ENCODE measurements around the gene ATP6V1A.

ATP6V1A gene

DNA sequence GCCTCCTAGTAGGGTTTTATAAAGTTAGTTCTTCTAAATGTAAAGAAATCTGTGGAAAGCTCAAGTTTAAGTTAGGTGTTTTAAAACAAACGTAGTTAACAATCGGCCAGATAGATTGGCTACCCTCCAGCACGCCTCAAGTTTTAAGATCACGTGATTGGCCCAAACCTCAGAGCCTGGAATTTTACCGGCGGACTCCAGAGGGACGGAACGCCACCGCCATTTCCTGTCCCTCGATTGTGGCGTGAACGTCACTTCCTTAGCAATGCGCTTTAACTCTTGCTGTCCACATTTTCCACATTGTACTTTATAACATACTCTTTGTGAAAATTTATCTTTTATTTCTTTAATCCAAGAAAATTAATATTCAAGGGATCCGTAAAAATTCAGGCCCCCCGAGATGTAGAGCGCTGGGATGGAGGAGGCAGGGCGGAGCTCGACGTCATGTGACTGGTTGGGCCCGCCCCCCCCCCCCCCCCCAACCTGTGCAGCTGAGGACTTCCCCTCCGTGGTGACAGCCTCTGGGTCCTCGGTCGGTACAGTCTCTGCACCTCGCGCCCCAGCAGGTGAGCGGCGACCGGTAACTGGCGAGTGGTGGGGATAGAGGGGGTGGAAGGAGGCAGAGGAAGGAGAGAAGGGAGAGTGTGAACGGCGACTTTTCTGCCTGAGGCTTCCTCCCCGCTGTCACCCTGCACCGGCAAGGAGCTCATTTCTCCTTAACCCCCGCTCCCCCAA is at the start of gene ATP6V1A:
Gene ATP6V1A (plus strand): TSS at position 488 of the 735 bp plus-strand sequence. CDS start 31,719 bp downstream, outside the sequence.
- DNase-seq = peak; percentile 77 to 81

DNA sequence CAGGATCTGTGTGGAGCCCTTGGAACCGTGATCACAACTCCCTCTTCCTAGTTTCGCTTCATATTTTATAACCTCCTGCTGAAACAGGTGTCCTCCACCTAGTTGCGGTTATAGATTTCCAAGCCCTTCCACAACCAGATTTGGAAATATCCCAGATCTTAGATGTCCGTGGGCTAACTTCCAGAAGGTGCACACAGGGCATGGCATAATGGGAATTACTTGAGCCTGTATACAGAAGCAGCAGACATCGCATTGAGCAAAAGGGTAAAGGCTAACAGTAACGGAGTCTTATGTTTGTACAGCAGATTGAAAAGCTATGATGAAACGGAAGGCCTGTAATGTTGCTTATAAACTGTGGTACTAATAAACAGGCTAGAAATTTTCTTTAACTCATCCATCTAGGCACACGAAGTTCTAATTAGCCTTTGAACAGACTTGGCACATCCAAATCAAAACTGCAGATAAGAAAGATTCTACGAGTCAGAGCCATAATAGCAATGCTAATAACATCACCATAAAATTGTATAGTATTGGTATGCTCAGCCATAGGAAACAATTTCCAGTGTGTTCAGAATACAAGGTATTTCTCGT is 49.2 kb upstream of the ATP6V1A start:
- DNase-seq = no peak

DNA sequence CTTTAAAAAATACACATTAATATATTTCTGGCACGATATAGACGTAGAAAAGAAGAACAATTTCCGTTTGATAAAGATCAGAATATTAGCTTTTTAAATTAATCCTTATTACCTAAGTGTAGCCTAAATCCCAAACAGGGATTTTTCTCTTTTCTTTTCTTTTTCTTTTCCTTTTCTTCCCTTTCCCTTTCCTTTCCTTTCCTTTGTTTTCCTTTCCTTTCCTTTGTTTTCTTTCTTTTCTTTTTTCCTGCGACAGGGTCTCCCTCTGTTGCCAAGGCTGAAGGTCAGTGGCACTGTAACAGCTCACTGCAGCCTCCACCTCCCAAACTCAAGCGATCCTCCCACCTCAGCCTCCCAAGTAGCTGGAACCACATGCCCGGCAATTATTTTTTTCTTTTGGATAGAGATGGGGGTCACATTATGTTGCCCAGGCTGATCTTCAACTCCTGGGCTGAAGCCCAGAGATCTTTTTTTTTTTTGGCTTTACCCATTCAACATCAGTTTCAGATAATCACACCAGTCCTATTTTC is 48.6 kb upstream of the ATP6V1A start:
- no peak for DNase-seq

DNA sequence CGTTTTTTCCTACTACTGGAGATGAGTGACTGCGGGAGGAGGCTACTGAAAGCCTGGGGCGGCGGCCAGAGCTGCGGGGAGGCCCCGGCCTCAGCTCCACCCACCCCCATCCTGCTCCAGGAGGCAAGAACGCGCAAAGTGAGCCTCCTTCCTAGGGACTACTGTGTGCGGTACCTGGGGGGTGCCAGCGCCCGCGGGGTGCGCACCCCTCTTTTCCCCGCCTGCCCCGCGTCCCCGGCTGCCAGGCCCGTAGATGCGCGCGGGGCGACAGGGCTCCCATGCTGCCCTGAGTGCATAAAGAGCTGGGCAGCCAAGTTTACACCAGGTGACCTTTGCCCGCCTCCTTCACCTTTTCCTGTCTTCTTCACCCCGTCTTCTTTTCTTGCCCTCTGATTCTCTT is 47.9 kb upstream of the ATP6V1A start:
- DNase-seq = no peak

DNA sequence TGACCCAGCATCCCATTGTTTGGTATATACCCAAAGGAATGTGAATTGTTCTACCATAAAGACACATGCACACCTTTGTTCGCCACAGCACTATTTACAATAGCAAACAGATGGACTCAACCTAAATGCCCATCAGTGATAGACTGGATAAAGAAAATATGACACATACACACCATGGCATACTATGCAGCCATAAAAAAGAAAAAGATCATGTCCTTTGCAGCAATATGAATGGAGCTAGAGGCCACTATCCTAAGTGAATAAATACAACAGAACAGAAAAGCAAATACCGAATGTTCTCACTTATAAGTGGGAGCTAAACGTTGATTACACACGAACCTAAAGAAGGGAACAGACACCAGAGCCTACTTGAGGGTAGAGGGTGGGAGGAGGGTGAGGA is 39.0 kb upstream of the ATP6V1A start:
- no peak for DNase-seq

DNA sequence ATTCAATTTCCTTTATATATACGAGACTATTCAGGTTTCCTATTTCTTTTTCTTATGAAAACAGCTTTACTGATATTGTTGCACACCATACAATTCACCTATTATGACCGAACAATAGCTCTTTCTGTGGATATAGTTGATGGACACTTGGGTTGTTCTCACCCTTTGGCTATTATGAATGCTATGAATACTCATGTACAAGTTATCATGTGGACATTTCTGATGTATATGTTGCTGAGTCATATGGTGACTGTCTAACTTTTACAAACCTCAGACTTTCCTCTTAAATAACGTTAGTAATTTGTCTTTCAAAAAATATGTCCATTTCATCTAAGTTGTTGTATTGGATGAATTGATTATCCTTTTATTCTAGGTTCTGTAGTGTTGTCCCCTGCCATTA is 34.7 kb upstream of the ATP6V1A start:
- DNase-seq = no peak

DNA sequence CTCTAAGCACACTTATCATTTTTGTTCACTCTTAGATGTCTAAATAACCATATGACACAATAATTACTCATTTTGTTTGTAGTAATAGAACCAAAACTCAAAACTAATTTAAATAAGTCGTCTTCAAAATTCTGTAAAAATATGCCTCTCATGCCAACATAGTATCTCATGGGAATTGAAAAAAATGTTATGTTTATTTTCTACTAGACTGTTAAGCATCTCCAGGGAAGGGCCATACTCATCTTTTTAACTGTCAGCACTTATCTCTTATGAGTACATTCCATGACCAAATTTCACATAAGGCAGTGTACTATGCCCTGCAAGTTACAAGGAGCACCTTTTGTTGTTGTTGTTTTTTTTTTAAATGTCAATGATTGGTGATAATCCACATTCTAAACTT is 32.1 kb upstream of the ATP6V1A start:
- no peak for DNase-seq

DNA sequence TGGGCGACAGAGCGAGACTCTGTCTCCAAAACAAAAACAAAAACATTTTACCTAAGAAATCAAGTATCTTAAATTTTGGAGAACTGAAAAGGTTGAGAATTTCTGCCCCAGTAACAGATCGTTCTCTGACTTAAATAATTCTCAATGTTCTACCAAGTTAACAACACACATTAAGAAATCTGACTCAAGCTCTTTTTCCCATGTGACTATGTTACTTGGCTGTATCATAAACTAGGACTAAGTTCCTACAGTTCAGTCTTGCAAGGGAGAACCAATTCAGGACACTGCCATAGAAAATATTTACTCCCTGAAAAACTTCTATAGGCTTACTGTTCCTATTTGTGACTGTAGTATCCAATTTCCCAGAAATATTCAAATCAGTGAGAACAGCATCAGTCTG is 29.5 kb upstream of the ATP6V1A start:
- DNase-seq = no peak

DNA sequence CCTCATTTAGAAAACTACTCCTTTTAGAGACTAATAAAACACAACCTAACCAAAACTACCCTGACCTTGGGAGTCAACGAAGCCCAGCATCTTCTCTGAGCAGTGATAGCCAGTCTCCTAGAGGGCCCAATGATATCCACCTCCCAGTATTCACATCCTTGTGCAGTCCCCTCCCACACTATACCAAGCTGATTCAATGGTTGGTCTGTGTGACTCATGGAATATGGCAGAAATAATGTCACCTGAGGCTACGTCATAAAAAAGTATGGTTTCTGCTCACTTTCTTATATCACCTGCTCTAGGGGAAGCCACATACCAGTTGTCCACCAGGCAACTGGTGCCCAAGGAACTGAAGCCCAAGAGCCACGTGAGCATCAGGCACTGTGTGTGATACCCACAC is 29.0 kb upstream of the ATP6V1A start:
- no peak for DNase-seq

DNA sequence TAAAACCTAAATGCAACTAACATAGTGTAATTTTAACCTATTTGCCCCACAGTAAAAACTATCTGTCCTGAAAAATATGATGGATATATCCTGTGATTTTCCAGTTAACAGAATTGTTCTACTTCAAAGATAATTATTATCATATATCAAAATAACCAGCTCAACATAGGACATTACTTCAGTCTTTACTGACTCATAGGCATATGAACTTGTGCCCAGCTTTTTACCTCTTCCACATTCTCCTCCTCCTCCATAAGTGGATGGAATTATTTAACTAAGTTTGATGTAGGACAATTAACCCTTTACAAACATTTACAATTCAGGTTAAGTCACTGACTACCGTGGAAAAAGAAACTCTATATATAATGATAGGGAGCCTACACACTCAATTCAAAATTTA is 27.5 kb upstream of the ATP6V1A start:
- no peak for DNase-seq

DNA sequence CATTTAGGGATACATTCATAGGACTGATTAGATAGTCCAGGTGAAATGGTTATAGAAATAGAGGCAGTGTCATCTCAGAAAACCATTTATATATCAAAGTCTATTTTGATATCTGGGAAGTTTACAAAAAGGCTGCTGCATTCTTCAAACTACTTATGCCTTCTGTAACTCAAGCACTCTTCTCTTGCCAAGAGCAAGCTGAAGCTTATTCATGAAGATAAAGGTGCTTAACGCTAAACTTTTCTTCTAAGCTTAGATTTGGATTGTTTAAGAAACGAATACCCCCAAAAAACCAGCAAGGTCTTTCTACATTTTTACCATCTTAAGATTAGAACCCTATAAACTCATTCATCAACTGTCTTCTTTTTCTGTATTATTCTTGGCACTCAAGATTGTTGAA is 27.1 kb upstream of the ATP6V1A start:
- no peak for DNase-seq

DNA sequence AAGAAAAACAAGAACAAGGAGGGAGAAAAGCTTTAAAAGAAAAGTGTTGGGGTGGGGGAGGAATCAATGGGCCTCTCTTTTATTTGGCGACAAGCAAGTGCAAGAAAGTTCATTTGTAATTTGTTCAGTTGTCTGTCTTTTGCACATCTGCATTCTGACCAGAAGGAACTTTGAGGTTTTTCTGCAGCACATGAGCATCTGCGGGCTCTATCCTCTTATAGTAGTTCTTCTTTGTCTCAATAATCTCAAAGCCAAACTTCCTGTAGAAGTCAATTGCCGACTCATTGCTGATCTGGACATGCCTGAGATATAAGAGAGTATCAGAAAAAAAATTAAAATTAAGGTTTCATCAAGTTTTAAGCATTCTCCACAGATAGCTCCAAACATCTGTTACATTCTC is 25.2 kb upstream of the ATP6V1A start:
- DNase-seq = no peak

DNA sequence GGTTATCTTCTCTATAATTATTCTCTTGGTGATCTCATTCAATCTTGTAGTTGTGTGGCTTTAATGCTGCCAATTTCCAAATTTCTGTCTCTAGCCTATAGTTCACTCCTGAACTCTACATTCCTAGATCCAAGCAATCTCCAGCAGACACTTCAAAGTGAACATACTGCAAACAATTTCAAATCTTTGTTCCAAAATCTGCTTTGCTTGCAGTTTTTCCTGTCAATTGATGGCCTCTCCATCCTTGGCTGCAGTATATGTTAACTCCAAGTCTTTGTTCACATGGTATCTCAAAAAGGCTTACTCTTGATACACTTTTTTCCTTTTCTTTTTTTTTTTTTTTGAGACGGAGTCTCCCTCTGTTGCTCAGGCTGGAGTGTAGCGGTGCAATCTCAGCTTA is 18.2 kb upstream of the ATP6V1A start:
- DNase-seq = no peak

DNA sequence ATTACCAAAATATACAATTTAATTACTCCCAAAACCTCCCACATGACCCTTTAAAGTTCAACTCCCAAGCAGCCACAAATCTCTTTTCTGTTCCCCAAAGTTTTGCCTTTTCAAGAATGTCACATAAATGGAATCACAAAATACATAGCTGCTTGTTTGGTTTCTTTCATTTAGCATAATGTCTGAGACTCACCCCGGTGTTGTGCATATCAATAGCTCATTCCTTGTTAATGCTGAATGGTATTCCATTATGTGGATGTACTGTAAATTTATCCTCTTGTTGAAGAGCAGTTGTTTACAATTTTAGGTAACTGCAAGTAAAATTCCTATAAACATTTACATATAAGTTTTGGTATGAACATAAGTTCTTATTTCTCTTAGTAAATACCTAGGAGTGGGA is 16.3 kb upstream of the ATP6V1A start:
- DNase-seq = no peak

DNA sequence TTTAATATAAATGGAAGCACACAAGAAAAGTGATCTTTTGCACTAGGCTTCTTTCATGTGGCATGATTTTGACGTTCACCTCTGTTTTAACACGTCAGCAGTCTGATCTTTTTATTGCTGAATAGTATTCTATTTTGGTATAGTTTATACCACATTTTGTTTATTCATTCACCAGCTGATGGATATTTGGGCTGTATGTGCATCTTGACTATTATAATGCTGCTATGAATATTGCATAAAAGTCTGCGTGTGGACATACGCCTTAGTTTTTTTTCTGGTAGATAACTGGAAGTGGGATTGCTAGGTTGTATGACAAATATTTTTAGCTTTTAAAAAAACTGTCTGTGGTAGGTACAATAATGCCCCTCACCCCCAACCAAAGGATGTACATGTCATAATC is 15.1 kb upstream of the ATP6V1A start:
- DNase-seq = no peak

DNA sequence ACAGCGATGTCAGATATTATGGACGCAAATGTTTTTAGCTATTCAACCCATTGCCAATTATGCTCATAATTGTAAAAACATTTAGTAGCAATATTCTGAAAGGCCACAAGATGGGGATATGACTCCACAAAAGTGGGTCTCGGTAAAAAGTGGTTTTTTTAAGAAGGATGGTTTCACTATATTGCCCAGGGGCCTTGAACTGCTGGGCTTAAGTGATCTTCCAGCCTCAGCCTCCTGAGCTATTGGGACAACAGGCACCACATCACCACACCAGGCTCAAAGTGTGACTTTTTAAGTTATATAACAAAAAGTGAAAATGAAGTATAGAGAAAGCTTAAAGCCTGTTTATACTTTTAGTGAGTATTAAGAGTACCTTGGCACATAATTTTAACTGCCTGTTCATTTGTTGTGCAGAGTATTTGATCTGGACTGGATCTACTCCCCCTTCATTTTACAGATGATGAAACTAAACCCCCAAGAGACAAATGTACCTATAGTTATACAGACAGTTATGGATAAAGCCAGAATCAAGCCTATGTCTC is 10.2 kb upstream of the ATP6V1A start:
- peak; percentile 16 to 25 for DNase-seq

DNA sequence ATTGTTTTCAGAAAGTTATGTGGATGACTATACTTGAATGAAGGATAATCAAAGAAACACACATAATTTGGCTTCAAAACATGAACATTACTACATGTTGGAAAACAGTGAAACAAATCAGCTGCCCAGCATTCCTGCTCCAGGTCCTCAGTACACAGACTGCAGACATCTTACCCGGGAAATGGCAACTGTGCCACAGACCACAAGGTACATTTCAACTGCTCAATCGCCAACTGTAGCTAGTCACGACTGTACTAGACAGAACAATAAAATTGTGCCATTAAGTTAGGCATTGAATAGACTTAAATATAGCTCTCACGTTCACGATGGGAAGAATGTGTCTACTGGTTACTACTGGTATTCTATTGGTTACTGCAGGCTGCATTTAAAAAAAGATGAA is 5.7 kb upstream of the ATP6V1A start:
- no peak for DNase-seq

DNA sequence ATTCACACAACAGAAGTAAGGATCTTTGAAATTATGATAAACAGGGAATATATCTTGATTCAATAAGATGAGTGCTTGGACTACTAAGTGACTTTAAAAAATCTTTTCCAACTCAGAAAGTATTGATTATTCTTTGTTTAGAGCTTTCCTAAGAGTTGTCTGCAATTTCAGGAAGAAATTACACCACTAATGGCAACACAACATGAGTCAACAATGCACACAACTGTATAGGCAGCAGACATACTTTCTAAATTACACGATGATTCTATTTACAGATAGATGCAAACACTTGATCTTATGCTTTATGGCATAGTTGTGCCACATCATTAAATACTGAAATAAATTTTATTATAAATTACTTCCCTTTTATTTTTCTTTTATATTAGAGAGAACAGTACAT is 5.2 kb upstream of the ATP6V1A start:
- DNase-seq = no peak

DNA sequence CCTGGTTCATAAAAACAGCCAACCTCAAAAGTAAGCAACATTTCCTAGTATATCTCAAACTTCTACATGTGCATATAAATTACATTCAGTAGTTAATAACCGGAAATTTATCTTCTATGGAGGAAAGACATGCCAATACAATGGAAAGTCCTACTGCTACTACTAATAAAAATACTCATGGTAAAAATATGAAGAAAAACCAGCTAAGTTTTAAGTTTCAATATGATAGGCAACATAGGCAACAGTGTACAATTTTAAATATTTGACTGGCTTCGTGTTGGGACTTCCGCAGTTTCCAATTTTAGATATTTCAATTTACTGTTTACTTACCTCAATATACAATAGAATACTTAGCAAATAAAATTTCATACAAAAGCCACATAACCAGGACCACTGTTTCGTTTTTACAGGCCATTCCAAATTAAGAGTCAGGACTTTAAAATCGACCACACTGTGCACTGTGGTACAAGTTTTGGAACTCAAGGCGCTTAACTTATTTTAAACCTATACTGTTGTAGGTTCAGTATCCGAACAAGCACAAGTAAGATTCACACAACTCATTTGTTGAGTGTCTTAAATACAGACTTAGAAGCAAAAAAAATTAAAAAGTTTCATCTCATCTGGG is 3.7 kb upstream of the ATP6V1A start:
- no peak for DNase-seq

DNA sequence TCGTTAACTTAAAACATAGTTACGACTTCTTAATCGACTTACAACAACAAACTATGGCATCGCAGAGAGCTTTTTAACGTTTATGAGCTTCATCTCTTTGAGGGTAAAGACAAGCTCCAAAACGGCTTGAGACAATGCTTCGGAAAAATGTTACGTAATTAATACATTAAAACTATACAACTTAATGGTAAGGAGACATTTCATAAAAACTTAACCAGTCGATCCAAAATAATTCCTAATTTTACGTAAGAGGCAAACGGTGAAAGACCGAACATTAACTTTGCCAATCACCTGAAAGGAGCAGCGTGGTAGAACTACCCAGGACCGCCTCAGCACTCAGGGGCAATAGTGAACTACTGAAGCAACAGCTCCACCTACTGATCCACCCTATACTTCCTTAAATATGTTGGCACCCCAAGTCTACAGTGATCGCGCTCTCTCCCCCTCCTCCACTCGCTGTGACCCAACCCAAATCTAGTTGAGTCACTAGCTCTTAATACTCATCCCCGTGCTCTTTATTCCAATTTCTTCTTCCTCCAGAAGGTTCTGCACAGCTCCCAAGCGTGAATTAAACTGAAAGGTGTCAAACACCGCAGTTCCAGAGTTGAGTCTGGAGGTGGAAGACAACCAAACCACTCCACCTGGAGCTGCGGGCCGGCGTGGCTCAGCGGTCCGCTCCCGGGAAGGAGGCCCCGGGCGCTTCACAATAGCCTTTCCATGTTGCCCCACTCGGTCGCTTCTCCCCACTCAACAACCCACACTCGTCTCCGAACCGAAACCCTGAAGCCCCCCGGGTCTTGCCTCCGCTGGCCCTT is 1.7 kb upstream of the ATP6V1A start:
- DNase-seq = peak; percentile 80 to 84

DNA sequence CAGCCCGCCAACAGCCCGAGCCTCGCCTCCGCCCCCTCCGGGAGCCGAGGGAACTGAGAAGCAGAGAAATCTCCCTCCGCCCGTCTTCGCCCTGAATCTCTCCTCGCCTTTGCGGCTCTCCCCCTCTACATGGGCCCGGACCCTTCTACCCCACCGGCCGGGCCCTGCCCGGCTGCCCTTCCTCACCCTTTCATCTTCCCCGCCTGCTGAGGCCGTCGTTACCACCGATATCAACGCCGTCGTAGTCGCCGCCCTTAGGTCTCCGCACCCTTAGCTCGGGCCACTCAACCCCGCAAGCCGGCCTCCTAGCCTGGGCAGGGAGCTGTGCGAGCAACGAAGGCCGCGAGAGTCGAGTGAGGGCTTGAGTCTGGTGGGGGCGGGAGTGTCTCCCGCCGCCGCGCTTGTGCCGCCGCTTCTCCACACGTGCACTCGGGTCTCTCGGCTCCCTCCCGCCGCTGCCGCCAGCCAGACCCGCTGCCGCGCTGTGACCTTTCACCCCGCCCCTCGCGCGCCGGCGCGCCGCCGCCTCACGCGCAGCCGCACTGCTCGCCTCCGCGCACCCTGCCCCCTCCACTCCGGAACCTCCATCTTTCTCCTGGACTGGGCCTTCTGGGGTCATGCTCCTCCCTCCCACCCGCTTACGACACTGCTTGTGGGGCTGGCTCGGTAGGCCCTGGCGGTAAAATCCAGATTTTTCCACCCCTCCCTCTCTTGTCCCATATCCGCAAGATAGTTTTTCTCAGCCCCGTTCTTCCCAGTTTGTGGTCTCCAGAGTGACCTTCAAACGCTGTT is 883 bp upstream of the ATP6V1A start, which contains the start of gene NAA50:
Gene NAA50 (minus strand): TSS at position 494 of the 792 bp plus-strand sequence. CDS start 300 bp downstream, at position 194.
- DNase-seq = peak; percentile 93

Data from activated CD4-positive, alpha-beta T cell treated with anti-CD3 and anti-CD28 coated beads for 4 hours (primary cell).